ENCODE data around the gene NF2. TPM values are rescaled to one million over a fixed set of nuclear protein-coding genes. Genes with fewer than 3 reads are reported as not detected.

Gene NF2
- total RNA-seq, 1 donor from 2014 or later = 67.9 TPM

- H3K27me3 Mint-ChIP-seq (ENCODE audit: unreplicated experiment) = no peaks in the 10 kb centered on the region
- DNase-seq (ENCODE audit: extremely low spot score, unreplicated experiment) = no peak
- H3K27ac Mint-ChIP-seq (ENCODE audit: unreplicated experiment) = no peak overlapping the region
- no peaks in the 10 kb centered on the region for H3K36me3 Mint-ChIP-seq (ENCODE audit: unreplicated experiment)
- H3K9me3 Mint-ChIP-seq (ENCODE audit: unreplicated experiment) = no peaks in the 10 kb centered on the region
- H3K4me3 Mint-ChIP-seq (ENCODE audit: unreplicated experiment) = no peak overlapping the region
- peaks cover 44% of the 10 kb centered on the region for H3K4me1 Mint-ChIP-seq (ENCODE audit: unreplicated experiment)
- TF ChIP-seq CTCF (IDR thresholded peaks at IDR 0.05) = no peak
Measured at GRCh38 chr22:29629903-29630516, 26.6 kb downstream of the NF2 start.

GRCh38 chr22:29630987-29631386 is 27.6 kb downstream of the NF2 start:
- no peak overlapping the region for H3K27ac Mint-ChIP-seq (ENCODE audit: unreplicated experiment)
- DNase-seq (ENCODE audit: extremely low spot score, unreplicated experiment) = no peak
- H3K27me3 Mint-ChIP-seq (ENCODE audit: unreplicated experiment) = no peaks in the 10 kb centered on the region
- H3K4me1 Mint-ChIP-seq (ENCODE audit: unreplicated experiment) = peaks cover 34% of the 10 kb centered on the region
- no peaks in the 10 kb centered on the region for H3K9me3 Mint-ChIP-seq (ENCODE audit: unreplicated experiment)
- TF ChIP-seq CTCF (IDR thresholded peaks at IDR 0.05) = no peak
- no peak overlapping the region for H3K4me3 Mint-ChIP-seq (ENCODE audit: unreplicated experiment)
- H3K36me3 Mint-ChIP-seq (ENCODE audit: unreplicated experiment) = no peaks in the 10 kb centered on the region

- Mint-ChIP-seq H3K4me3 (ENCODE audit: unreplicated experiment) (no peak overlapping the region), H3K27ac (ENCODE audit: unreplicated experiment) (no peak overlapping the region), H3K9me3 (ENCODE audit: unreplicated experiment) (no peaks in the 10 kb centered on the region), H3K4me1 (ENCODE audit: unreplicated experiment) (peaks cover 26% of the 10 kb centered on the region), H3K27me3 (ENCODE audit: unreplicated experiment) (no peaks in the 10 kb centered on the region), H3K36me3 (ENCODE audit: unreplicated experiment) (no peaks in the 10 kb centered on the region)
- no peak for DNase-seq (ENCODE audit: extremely low spot score, unreplicated experiment)
- TF ChIP-seq CTCF (IDR thresholded peaks at IDR 0.05) = no peak
Measured at GRCh38 chr22:29631725-29632124, 28.3 kb downstream of the NF2 start.

DNA sequence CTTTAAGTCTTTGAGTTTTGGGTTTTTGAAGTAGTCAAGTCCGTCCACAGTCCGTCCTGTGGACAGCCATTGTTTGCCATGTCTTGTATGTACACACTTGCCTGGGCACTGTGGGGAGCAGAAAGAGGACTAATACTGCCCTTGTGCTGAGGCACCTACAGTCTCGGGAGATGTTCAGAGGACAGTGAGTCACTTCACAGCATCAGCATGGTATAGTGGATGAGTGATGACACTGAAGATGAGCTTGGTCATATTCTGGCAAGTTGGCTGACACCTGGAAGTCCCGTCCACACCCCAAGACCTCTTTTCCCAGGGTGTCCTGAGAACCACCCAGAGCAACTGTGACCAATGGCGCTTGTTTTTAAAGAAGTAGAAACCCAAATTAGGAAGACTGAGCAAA is 29.2 kb downstream of the NF2 start:
- TF ChIP-seq CTCF (IDR thresholded peaks at IDR 0.05) = no peak
- H3K9me3 Mint-ChIP-seq (ENCODE audit: unreplicated experiment) = no peaks in the 10 kb centered on the region
- H3K4me1 Mint-ChIP-seq (ENCODE audit: unreplicated experiment) = peaks cover 17% of the 10 kb centered on the region
- DNase-seq (ENCODE audit: extremely low spot score, unreplicated experiment) = no peak
- peaks cover 2% of the 10 kb centered on the region for H3K36me3 Mint-ChIP-seq (ENCODE audit: unreplicated experiment)
- no peak overlapping the region for H3K27ac Mint-ChIP-seq (ENCODE audit: unreplicated experiment)
- H3K27me3 Mint-ChIP-seq (ENCODE audit: unreplicated experiment) = no peaks in the 10 kb centered on the region
- no peak overlapping the region for H3K4me3 Mint-ChIP-seq (ENCODE audit: unreplicated experiment)

DNA sequence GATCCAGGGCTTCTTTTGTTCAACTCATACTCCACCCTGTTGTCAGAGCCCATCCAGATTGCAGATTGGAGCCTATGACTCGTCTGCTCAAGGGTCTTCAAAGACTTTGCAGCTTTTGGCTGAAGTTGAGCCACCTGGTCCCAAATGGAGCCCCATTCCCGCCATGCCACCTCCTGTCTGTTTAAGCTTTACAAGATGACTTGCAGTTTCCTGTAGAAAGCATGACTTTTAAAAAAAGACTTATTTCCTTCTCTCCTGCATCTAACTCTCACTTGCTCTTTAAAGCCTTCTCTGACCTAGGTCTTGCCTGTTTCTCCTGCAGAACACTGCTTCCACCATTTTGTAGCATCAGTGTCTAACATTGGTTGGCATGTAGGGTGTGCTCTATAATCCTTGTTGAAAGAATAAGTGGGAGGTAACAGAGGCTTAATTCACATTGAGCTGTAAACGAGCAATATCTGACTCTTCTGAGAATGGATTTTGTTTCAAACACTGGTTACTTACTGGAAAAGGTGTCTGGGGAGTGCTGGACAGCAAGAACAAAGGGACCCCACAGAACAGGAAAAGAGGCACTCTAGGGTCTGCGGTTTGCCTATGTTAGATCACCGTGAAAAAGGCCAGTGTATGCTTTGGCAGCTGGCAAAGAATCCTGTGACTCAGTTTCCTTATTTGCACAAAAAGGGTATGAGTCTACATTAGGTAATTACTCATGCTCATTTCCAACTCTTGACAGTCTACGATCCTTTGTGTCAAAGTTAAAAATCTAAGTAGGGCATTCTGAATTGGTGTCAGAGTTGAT is 30.3 kb downstream of the NF2 start:
- DNase-seq (ENCODE audit: extremely low spot score, unreplicated experiment) = no peak
- H3K4me3 Mint-ChIP-seq (ENCODE audit: unreplicated experiment) = no peak overlapping the region
- H3K27ac Mint-ChIP-seq (ENCODE audit: unreplicated experiment) = no peak overlapping the region
- TF ChIP-seq CTCF (IDR thresholded peaks at IDR 0.05) = no peak
- H3K4me1 Mint-ChIP-seq (ENCODE audit: unreplicated experiment) = peaks cover 13% of the 10 kb centered on the region
- no peaks in the 10 kb centered on the region for H3K9me3 Mint-ChIP-seq (ENCODE audit: unreplicated experiment)
- peaks cover 8% of the 10 kb centered on the region for H3K36me3 Mint-ChIP-seq (ENCODE audit: unreplicated experiment)
- H3K27me3 Mint-ChIP-seq (ENCODE audit: unreplicated experiment) = no peaks in the 10 kb centered on the region
